CD4-positive, alpha-beta T cell (primary cell): ENCODE data around the gene TAS2R10. TPM values are rescaled to one million over a fixed set of nuclear protein-coding genes. Genes with fewer than 3 reads are reported as not detected.

ENCODE experiments used
- ATAC-seq: fragments of 200-7000 bp; cut with Tn5 transposase; one replicate; pipeline ENCODE4 v1.10.0; 2022; ENCODE audit warnings: mild to moderate bottlenecking; ENCODE audit not compliant: poor library complexity
- CTCF ChIA-PET: fragments of 350-600 bp; sonication (Branson Sonifier 250); formaldehyde crosslinking; loops from one replicate; lab custom pipeline; 2021; ENCODE audit warnings: antibody characterized with exemption, inconsistent platforms; lab: Charles Lee
- POLR2A ChIA-PET: fragments of 350-600 bp; sonication (Branson Sonifier 250); formaldehyde crosslinking; loops from one replicate; lab custom pipeline; 2021; ENCODE audit warnings: antibody characterized with exemption, inconsistent platforms; lab: Charles Lee
- DNase-seq, 14 experiments: peaks; one replicate each; pipeline ENCODE4 v3.0.0-alpha.2; 2013 to 2020; ENCODE audit warnings: mixed read lengths in 2 of 14
- H3K27ac ChIP-seq, 2 donors: one replicate each; pipeline versions ENCODE4 v1.5.1 to v1.7.0; 2013; ENCODE audit warnings: low read length in 2 of 2, low read depth in 1 of 2, mild to moderate bottlenecking in 1 of 2
- H3K27me3 ChIP-seq, 2 experiments: 1 replicate in 1 of 2; 2 replicates in 1 of 2; pipeline versions ENCODE4 v1.6.1 to v1.7.0; 2013; ENCODE audit warnings: low read length in 2 of 2, control low read depth in 1 of 2, mild to moderate bottlenecking in 1 of 2, moderate library complexity in 1 of 2; ENCODE audit not compliant: insufficient read depth in 2 of 2, control insufficient read depth in 1 of 2
- H3K36me3 ChIP-seq: one replicate; pipeline ENCODE4 v1.6.1; 2013; ENCODE audit warnings: low read length, control low read depth; ENCODE audit not compliant: insufficient read depth
- H3K4me1 ChIP-seq: one replicate; pipeline ENCODE4 v1.6.1; 2013; ENCODE audit warnings: low read length, control low read depth; ENCODE audit not compliant: insufficient read depth
- H3K4me3 ChIP-seq: one replicate; pipeline ENCODE4 v1.5.1; 2013; ENCODE audit warnings: mild to moderate bottlenecking, low read length, moderate library complexity
- H3K9me3 ChIP-seq, 2 experiments: 1 replicate in 1 of 2; 2 replicates in 1 of 2; pipeline versions ENCODE4 v1.6.1 to v1.7.0; 2013; ENCODE audit warnings: low read length in 2 of 2, mild to moderate bottlenecking in 2 of 2, control low read depth in 1 of 2, moderate library complexity in 1 of 2; ENCODE audit not compliant: control insufficient read depth in 1 of 2, insufficient read depth in 1 of 2
- H3K27ac Mint-ChIP-seq: one replicate; pipeline ENCODE4 v1.8.0; 2020; ENCODE audit warnings: mixed read lengths
- H3K27me3 Mint-ChIP-seq: one replicate; pipeline ENCODE4 v1.8.0; 2021; ENCODE audit warnings: mixed read lengths
- H3K36me3 Mint-ChIP-seq: one replicate; pipeline ENCODE4 v1.8.0; 2021; ENCODE audit warnings: low read depth, mixed read lengths
- H3K4me1 Mint-ChIP-seq: one replicate; pipeline ENCODE4 v1.8.0; 2021; ENCODE audit warnings: low read depth, mixed read lengths
- H3K4me3 Mint-ChIP-seq: one replicate; pipeline ENCODE4 v1.8.0; 2020; ENCODE audit warnings: mild to moderate bottlenecking, mixed read lengths
- H3K9me3 Mint-ChIP-seq: one replicate; pipeline ENCODE4 v1.8.0; 2020; ENCODE audit warnings: mixed read lengths
- CTCF ChIP-seq: fragments of 200-600 bp; IDR thresholded peaks from one replicate; pipeline ENCODE4 v1.8.0; 2022; ENCODE audit warnings: antibody characterized with exemption, mild to moderate bottlenecking
- intact Hi-C, 2 experiments: fragments of 100-400 bp; cut with DNase I in 1 of 2; cut with micrococcal nuclease in 1 of 2; formaldehyde crosslinking; loops; one replicate each; pipeline versions ENCODE4 v1.15.1 to v1.9.0; 2023 to 2025; cut with DNase I, micrococcal nuclease
- total RNA-seq, 174 experiments: library from RNA in 2 of 174; stranded (reverse) in 2 of 174; gene quantifications; one replicate each; pipeline ENCODE4 v1.2.3 and lab custom pipeline; 2021 to 2026

Gene TAS2R10
- total RNA-seq, 2 experiments from 2014 or later = not detected

DNA sequence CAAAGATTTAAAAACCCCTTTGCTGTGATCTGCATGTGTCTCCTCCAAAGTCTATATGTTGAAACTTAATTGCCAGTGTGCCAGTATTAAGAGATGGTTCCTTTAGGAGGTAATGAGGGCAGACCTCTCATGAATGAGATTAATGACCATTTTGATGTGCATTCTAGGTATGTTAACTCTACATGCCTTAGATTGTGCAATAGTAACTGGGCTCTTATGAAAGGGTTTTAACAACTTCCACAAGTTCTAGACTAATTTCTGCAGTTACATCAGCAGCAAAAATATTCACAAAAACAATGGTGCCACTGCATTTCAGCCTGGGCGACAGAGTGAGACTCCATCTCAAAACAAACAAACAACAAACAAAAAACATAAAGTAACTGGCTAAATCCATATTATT lies 3.8 kb upstream of the TAS2R10 start:
- TF ChIP-seq CTCF = no peak
- H3K4me1 Mint-ChIP-seq = no peaks in the 10 kb centered on the region
- ChIA-PET POLR2A (no interaction called here), CTCF (no interaction called here)
- H3K27me3 Mint-ChIP-seq = no peaks in the 10 kb centered on the region
- no peak overlapping the region for H3K4me3 Mint-ChIP-seq
- Histone ChIP-seq H3K36me3 (no peaks in the 10 kb centered on the region), H3K4me3 (no peak overlapping the region), H3K27ac (no peak overlapping the region), H3K4me1 (no peaks in the 10 kb centered on the region), H3K9me3 (no peaks in the 10 kb centered on the region), H3K27me3 (no peaks in the 10 kb centered on the region)
- H3K36me3 Mint-ChIP-seq = no peaks in the 10 kb centered on the region
- ATAC-seq = no peak
- intact Hi-C loops = no loop called here
- no peaks in the 10 kb centered on the region for H3K9me3 Mint-ChIP-seq
- DNase-seq = no peak
- no peak overlapping the region for H3K27ac Mint-ChIP-seq

GRCh38 chr12:10824957-10825356 lies 1.2 kb downstream of the TAS2R10 start:
- Histone ChIP-seq H3K4me1 (no peaks in the 10 kb centered on the region), H3K4me3 (no peak overlapping the region), H3K9me3 (no peaks in the 10 kb centered on the region), H3K36me3 (no peaks in the 10 kb centered on the region), H3K27ac (no peak overlapping the region), H3K27me3 (no peaks in the 10 kb centered on the region)
- Mint-ChIP-seq H3K4me3 (no peak overlapping the region), H3K36me3 (no peaks in the 10 kb centered on the region), H3K27me3 (no peaks in the 10 kb centered on the region), H3K27ac (no peak overlapping the region), H3K4me1 (no peaks in the 10 kb centered on the region), H3K9me3 (no peaks in the 10 kb centered on the region)
- no peak for TF ChIP-seq CTCF
- ATAC-seq (no peak), DNase-seq (no peak)
- POLR2A ChIA-PET = no interaction called here
- CTCF ChIA-PET = no interaction called here
- intact Hi-C loops = no loop called here

GRCh38 chr12:10811883-10812536 lies 14.1 kb downstream of the TAS2R10 start:
- Mint-ChIP-seq H3K36me3 (no peaks in the 10 kb centered on the region), H3K9me3 (no peaks in the 10 kb centered on the region), H3K4me3 (no peak overlapping the region), H3K27ac (no peak overlapping the region), H3K4me1 (no peaks in the 10 kb centered on the region), H3K27me3 (peaks cover 17% of the 10 kb centered on the region)
- no peaks in the 10 kb centered on the region for H3K9me3 ChIP-seq
- H3K4me3 ChIP-seq = no peak overlapping the region
- no peak for ATAC-seq
- ChIA-PET POLR2A (no interaction called here), CTCF (no interaction called here)
- no peak overlapping the region for H3K27ac ChIP-seq
- peaks cover 0 to 12% of the 10 kb centered on the region in 2 experiments for H3K27me3 ChIP-seq
- intact Hi-C loops = no loop called here
- TF ChIP-seq CTCF = no peak
- H3K36me3 ChIP-seq = no peaks in the 10 kb centered on the region
- DNase-seq = no peak
- no peaks in the 10 kb centered on the region for H3K4me1 ChIP-seq
